ENCODE data around the gene IFNA2. TPM values are rescaled to one million over a fixed set of nuclear protein-coding genes. Genes with fewer than 3 reads are reported as not detected.

Gene IFNA2
- total RNA-seq: not detected in 2 replicates

DNA sequence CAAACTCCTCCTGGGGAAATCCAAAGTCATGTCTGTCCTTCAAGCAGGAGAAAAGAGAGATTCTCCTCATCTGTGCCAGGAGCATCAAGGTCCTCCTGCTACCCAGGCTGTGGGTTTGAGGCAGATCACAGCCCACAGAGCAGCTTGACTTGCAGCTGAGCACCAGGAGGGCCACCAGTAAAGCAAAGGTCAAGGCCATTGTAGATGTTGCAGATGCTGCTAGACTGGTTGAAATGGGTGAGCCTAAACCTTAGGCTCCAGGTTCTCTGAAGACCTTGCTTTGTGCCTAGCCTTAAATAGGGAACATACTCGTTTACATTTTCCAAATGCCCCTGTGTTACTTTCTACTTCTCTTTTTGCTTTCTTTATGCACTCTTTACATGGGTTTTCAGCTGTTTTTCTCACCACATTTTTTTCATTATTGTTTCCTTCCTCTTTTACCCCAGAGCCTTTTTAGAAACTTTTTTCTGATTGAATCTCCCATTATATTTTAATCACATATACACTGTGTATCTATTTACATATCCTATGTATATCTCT lies at the start of gene IFNA2:
TSS of gene IFNA2 (minus strand) at position 268 of the 540 bp plus-strand sequence. CDS start at position 199, 69 bp downstream.

GRCh38 chr9:21408817-21409216 lies 23.6 kb upstream of the IFNA2 start, which contains the start of gene IFNA8:
TSS of gene IFNA8 (plus strand) at chr9:21409117. CDS start at chr9:21409177, 60 bp downstream.

DNA sequence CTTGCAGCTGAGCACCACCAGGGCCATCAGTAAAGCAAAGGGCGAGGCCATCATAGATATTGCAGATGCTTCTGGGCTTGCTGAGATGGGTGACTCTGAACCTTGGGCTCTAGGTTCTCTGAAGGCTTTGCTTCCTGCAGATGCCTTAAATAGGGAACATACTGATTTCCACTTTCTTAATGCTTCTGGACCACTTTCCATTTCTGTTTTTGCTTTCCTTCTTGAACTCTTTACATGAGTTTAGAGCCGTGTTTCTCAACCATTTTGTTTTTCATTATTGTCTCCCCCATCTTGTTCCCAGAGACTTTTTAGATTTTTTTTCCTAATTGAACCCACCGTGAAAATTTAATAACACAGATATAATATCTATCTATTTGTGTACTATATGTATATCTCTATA lies 17.2 kb downstream of the IFNA2 start, which contains the start of gene IFNA13:
TSS of gene IFNA13 (minus strand) at position 101 of the 400 bp plus-strand sequence. CDS start at position 54, 47 bp downstream.

GRCh38 chr9:21350787-21351186 lies 34.4 kb downstream of the IFNA2 start, which contains the start of gene IFNA6:
TSS of gene IFNA6 (minus strand) at chr9:21350887. CDS start at chr9:21350887, 0 bp downstream.

DNA sequence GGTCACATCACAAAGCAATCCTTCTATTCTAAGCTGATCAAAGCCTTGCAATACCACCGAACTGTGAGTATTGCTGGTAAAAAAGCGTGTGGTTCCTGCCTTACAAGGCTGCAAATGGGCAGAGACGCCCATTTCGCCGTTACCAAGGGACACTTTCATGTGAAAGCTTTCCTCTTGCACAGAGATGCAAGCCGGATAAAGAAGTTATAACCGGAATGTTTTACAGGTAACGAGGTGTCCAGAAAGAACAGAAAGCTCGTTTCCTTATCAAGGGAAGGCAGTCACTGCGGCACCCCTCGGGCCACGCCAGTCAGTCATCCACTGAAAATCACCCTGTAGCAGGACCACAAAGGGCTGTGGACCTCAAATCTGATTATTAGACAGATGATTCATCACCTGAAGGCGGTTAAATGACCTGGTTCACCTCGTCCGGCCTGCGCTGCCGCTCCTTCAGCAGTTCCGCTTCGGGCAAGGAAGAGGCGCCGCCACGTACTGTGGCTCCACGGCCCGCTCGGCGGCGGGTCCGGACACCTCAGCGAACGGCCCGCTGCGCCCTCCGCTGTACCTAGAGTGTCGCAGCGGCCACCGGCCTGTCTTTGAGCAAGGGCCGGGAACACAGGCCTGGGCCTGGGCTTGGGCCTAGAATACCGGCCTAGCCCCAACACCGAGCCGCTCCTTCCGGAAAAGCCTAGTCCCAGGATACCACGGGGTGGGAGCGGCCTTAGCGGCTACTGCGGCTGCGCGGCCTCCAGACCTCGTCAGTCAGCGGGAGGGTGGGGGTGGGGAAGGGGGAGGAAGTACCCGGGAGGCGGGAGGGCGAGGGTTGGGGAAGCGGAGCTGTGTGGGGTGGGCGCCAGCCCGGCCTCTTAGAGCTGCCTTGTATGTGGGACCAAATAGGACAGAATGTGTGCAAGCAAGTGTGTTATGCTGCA lies 50.2 kb downstream of the IFNA2 start, which contains the start of gene KLHL9:
TSS of gene KLHL9 (minus strand) at position 704 of the 932 bp plus-strand sequence. CDS start at position 159, 545 bp downstream.

Other genes with a start within 250 kb of the IFNA2 start
- gene IFNW1, start 243.6 kb downstream of the IFNA2 start, total RNA-seq: not detected in 2 replicates
- not detected in 2 replicates for gene IFNA21, start 218.7 kb downstream of the IFNA2 start, total RNA-seq
- gene IFNA4, start 197.8 kb downstream of the IFNA2 start, total RNA-seq: not detected in 2 replicates
- gene IFNA7, start 183.2 kb downstream of the IFNA2 start, total RNA-seq: not detected in 2 replicates
- gene IFNA10, start 178.3 kb downstream of the IFNA2 start, total RNA-seq: not detected in 2 replicates
- gene IFNA16, start 168.1 kb downstream of the IFNA2 start, total RNA-seq: not detected in 2 replicates
- gene IFNA17, start 157.2 kb downstream of the IFNA2 start, total RNA-seq: not detected in 2 replicates
- not detected in 2 replicates for gene IFNA14, start 145.4 kb downstream of the IFNA2 start, total RNA-seq
- gene IFNA5, start 80.1 kb downstream of the IFNA2 start, total RNA-seq: 0.32 TPM in 1 of 2 replicates, not detected in the other
- 56.6 and 68.8 TPM in 2 replicates for gene KLHL9, start 50.0 kb downstream of the IFNA2 start, total RNA-seq
- gene IFNA6, start 34.5 kb downstream of the IFNA2 start, total RNA-seq: not detected in 2 replicates
- gene IFNA13, start 17.3 kb downstream of the IFNA2 start, total RNA-seq: not detected in 2 replicates
- gene IFNA8, start 23.7 kb upstream of the IFNA2 start, total RNA-seq: not detected in 2 replicates
- not detected in 2 replicates for gene IFNA1, start 55.0 kb upstream of the IFNA2 start, total RNA-seq
- 1.3 and 3.6 TPM in 2 replicates for gene IFNE, start 96.9 kb upstream of the IFNA2 start, total RNA-seq